Activated naive CD8-positive, alpha-beta T cell treated with anti-CD3 and anti-CD28 coated beads, Interleukin-2, amount 10 ng/mL, durations not matched to agents 7 days and 5 days (primary cell): ENCODE results near the gene RPTOR. TPM values are rescaled to one million over a fixed set of nuclear protein-coding genes. Genes with fewer than 3 reads are reported as not detected.
A peak's percentile ranks its signal among the peaks of the same experiment; 100 is the strongest.

Experiments used
- ATAC-seq: fragments of 150-1000 bp; cut with Tn5 transposase; one replicate; pipeline ENCODE4 v1.10.0; 2021; ENCODE audit warnings: low read depth, moderate library complexity
- POLR2A ChIA-PET: fragments of 350-600 bp; sonication (Branson Sonifier 250); formaldehyde crosslinking; loops from one replicate; lab custom pipeline; 2021; ENCODE audit warnings: antibody characterized with exemption; lab: Charles Lee
- DNase-seq: peaks from one replicate; pipeline ENCODE4 v3.0.0; 2021
- H3K27ac Mint-ChIP-seq: one replicate; pipeline ENCODE4 v1.8.0; 2022; ENCODE audit warnings: mild to moderate bottlenecking, mixed read lengths
- H3K27me3 Mint-ChIP-seq: one replicate; pipeline ENCODE4 v1.8.0; 2022; ENCODE audit warnings: mild to moderate bottlenecking, moderate library complexity, mixed read lengths
- H3K36me3 Mint-ChIP-seq: one replicate; pipeline ENCODE4 v1.8.0; 2021; ENCODE audit warnings: mild to moderate bottlenecking, mixed read lengths
- H3K4me1 Mint-ChIP-seq: one replicate; pipeline ENCODE4 v1.8.0; 2021; ENCODE audit warnings: mixed read lengths
- H3K4me3 Mint-ChIP-seq: one replicate; pipeline ENCODE4 v1.8.0; 2022; ENCODE audit warnings: mild to moderate bottlenecking, moderate library complexity, mixed read lengths
- H3K9me3 Mint-ChIP-seq: one replicate; pipeline ENCODE4 v1.8.0; 2021; ENCODE audit warnings: mixed read lengths
- total RNA-seq, 2 experiments: library from RNA; stranded (reverse); gene quantifications; one replicate each; pipeline ENCODE4 v1.2.3, GENCODE V29; 2021

RPTOR gene
- total RNA-seq, 2 experiments from 2014 or later, result 43.2 to 43.8 TPM

- POLR2A ChIA-PET, result no interaction called here
- H3K9me3 Mint-ChIP-seq, result no peaks in the 10 kb centered on the region
- peaks cover 10% of the 10 kb centered on the region for H3K36me3 Mint-ChIP-seq
- DNase-seq (no peak), ATAC-seq (no peak)
- H3K4me1 Mint-ChIP-seq, result peaks cover 17% of the 10 kb centered on the region
- H3K27me3 Mint-ChIP-seq, result no peaks in the 10 kb centered on the region
- peak overlapping the region; percentile 70 for H3K27ac Mint-ChIP-seq
- H3K4me3 Mint-ChIP-seq, result no peak overlapping the region
These were observed 357.7 kb downstream of the RPTOR start for GRCh38 chr17:80902197-80902962.

GRCh38 chr17:80902963-80903611, 358.4 kb downstream of the RPTOR start:
- ATAC-seq, result no peak
- peaks cover 17% of the 10 kb centered on the region for H3K4me1 Mint-ChIP-seq
- H3K36me3 Mint-ChIP-seq, result peaks cover 8% of the 10 kb centered on the region
- no peaks in the 10 kb centered on the region for H3K27me3 Mint-ChIP-seq
- H3K27ac Mint-ChIP-seq, result no peak overlapping the region
- no peaks in the 10 kb centered on the region for H3K9me3 Mint-ChIP-seq
- POLR2A ChIA-PET, result no interaction called here
- no peak overlapping the region for H3K4me3 Mint-ChIP-seq
- no peak for DNase-seq

GRCh38 chr17:80904036-80904753, 359.6 kb downstream of the RPTOR start:
- no peak overlapping the region for H3K27ac Mint-ChIP-seq
- no peak for DNase-seq
- no peak for ATAC-seq
- H3K9me3 Mint-ChIP-seq, result no peaks in the 10 kb centered on the region
- peaks cover 3% of the 10 kb centered on the region for H3K36me3 Mint-ChIP-seq
- no peaks in the 10 kb centered on the region for H3K27me3 Mint-ChIP-seq
- POLR2A ChIA-PET, result no interaction called here
- no peak overlapping the region for H3K4me3 Mint-ChIP-seq
- peaks cover 13% of the 10 kb centered on the region for H3K4me1 Mint-ChIP-seq

GRCh38 chr17:80905586-80906230, 361.1 kb downstream of the RPTOR start:
- H3K4me1 Mint-ChIP-seq, result peaks cover 8% of the 10 kb centered on the region
- POLR2A ChIA-PET, result interaction anchor here (0.7 kb wide), 1 partner anchor 14 kb away, joined by 3 read pairs; no protein-coding TSS in a partner anchor
- no peak for ATAC-seq
- no peak overlapping the region for H3K4me3 Mint-ChIP-seq
- no peaks in the 10 kb centered on the region for H3K27me3 Mint-ChIP-seq
- H3K27ac Mint-ChIP-seq, result no peak overlapping the region
- DNase-seq, result no peak
- peaks cover 6% of the 10 kb centered on the region for H3K36me3 Mint-ChIP-seq
- H3K9me3 Mint-ChIP-seq, result no peaks in the 10 kb centered on the region

GRCh38 chr17:80906364-80907259, 362.0 kb downstream of the RPTOR start:
- Mint-ChIP-seq H3K9me3 (no peaks in the 10 kb centered on the region), H3K4me1 (peaks cover 5% of the 10 kb centered on the region), H3K27me3 (no peaks in the 10 kb centered on the region), H3K4me3 (no peak overlapping the region), H3K36me3 (peaks cover 8% of the 10 kb centered on the region), H3K27ac (no peak overlapping the region)
- POLR2A ChIA-PET, result no interaction called here
- ATAC-seq (no peak), DNase-seq (no peak)

GRCh38 chr17:80907281-80907680, 362.6 kb downstream of the RPTOR start:
- H3K4me1 Mint-ChIP-seq, result no peaks in the 10 kb centered on the region
- no peak for ATAC-seq
- H3K27ac Mint-ChIP-seq, result no peak overlapping the region
- no peak for DNase-seq
- H3K36me3 Mint-ChIP-seq, result peaks cover 8% of the 10 kb centered on the region
- H3K27me3 Mint-ChIP-seq, result no peaks in the 10 kb centered on the region
- H3K4me3 Mint-ChIP-seq, result no peak overlapping the region
- no peaks in the 10 kb centered on the region for H3K9me3 Mint-ChIP-seq
- POLR2A ChIA-PET, result no interaction called here

GRCh38 chr17:80908211-80908610, 363.6 kb downstream of the RPTOR start:
- ATAC-seq, result no peak
- peaks cover 12% of the 10 kb centered on the region for H3K36me3 Mint-ChIP-seq
- H3K27ac Mint-ChIP-seq, result no peak overlapping the region
- POLR2A ChIA-PET, result no interaction called here
- no peaks in the 10 kb centered on the region for H3K27me3 Mint-ChIP-seq
- H3K4me1 Mint-ChIP-seq, result no peaks in the 10 kb centered on the region
- DNase-seq, result no peak
- H3K4me3 Mint-ChIP-seq, result no peak overlapping the region
- H3K9me3 Mint-ChIP-seq, result no peaks in the 10 kb centered on the region

- Mint-ChIP-seq H3K9me3 (no peaks in the 10 kb centered on the region), H3K27ac (no peak overlapping the region), H3K36me3 (peaks cover 17% of the 10 kb centered on the region), H3K27me3 (no peaks in the 10 kb centered on the region), H3K4me1 (no peaks in the 10 kb centered on the region), H3K4me3 (no peak overlapping the region)
- no peak for ATAC-seq
- POLR2A ChIA-PET, result no interaction called here
- DNase-seq, result no peak
These were observed 364.1 kb downstream of the RPTOR start for GRCh38 chr17:80908776-80909175.

GRCh38 chr17:80909635-80910034, 365.0 kb downstream of the RPTOR start:
- H3K27me3 Mint-ChIP-seq, result no peaks in the 10 kb centered on the region
- H3K27ac Mint-ChIP-seq, result peak overlapping the region; percentile 60
- POLR2A ChIA-PET, result no interaction called here
- peaks cover 22% of the 10 kb centered on the region for H3K36me3 Mint-ChIP-seq
- H3K9me3 Mint-ChIP-seq, result no peaks in the 10 kb centered on the region
- DNase-seq, result no peak
- no peaks in the 10 kb centered on the region for H3K4me1 Mint-ChIP-seq
- ATAC-seq, result no peak
- H3K4me3 Mint-ChIP-seq, result no peak overlapping the region

GRCh38 chr17:80910043-80910442, 365.4 kb downstream of the RPTOR start:
- Mint-ChIP-seq H3K4me3 (no peak overlapping the region), H3K4me1 (no peaks in the 10 kb centered on the region), H3K9me3 (no peaks in the 10 kb centered on the region), H3K27ac (no peak overlapping the region), H3K27me3 (no peaks in the 10 kb centered on the region), H3K36me3 (peaks cover 22% of the 10 kb centered on the region)
- no peak for DNase-seq
- POLR2A ChIA-PET, result no interaction called here
- no peak for ATAC-seq

- Mint-ChIP-seq H3K9me3 (no peaks in the 10 kb centered on the region), H3K4me1 (no peaks in the 10 kb centered on the region), H3K27ac (no peak overlapping the region), H3K4me3 (no peak overlapping the region), H3K27me3 (no peaks in the 10 kb centered on the region), H3K36me3 (peaks cover 25% of the 10 kb centered on the region)
- DNase-seq, result peak; percentile 22
- POLR2A ChIA-PET, result no interaction called here
- ATAC-seq, result no peak
These were observed 367.8 kb downstream of the RPTOR start for GRCh38 chr17:80912476-80912875.

- POLR2A ChIA-PET, result no interaction called here
- Mint-ChIP-seq H3K4me3 (no peak overlapping the region), H3K9me3 (no peaks in the 10 kb centered on the region), H3K36me3 (peaks cover 25% of the 10 kb centered on the region), H3K4me1 (no peaks in the 10 kb centered on the region), H3K27ac (no peak overlapping the region), H3K27me3 (no peaks in the 10 kb centered on the region)
- DNase-seq (peak; percentile 10), ATAC-seq (no peak)
These were observed 369.5 kb downstream of the RPTOR start for GRCh38 chr17:80913928-80914821.
